Ishikawa (cell line): ENCODE data around the gene GCN1.

Experiments used
- CEBPB ChIP-seq: IDR thresholded peaks from 2 replicates; pipeline ENCODE4 v1.6.1; 2012
- EGR1 ChIP-seq: IDR thresholded peaks from 2 replicates; pipeline ENCODE4 v1.6.1; 2012
- EP300 ChIP-seq: IDR thresholded peaks from 2 replicates; pipeline ENCODE4 v1.6.1; 2012; ENCODE audit warnings: borderline replicate concordance
- FOXM1 ChIP-seq: IDR thresholded peaks from 2 replicates; pipeline ENCODE4 v1.6.1; 2012; ENCODE audit warnings: low read depth, borderline replicate concordance
- MAX ChIP-seq: IDR thresholded peaks from 2 replicates; pipeline ENCODE4 v1.6.1; 2012
- NFIC ChIP-seq: IDR thresholded peaks from 2 replicates; pipeline ENCODE4 v1.6.1; 2012
- RAD21 ChIP-seq: IDR thresholded peaks from 2 replicates; pipeline ENCODE4 v1.6.1; 2012; ENCODE audit warnings: low read depth
- REST ChIP-seq: IDR thresholded peaks from 2 replicates; pipeline ENCODE4 v1.6.1; 2012; ENCODE audit warnings: low read depth, mild to moderate bottlenecking
- TAF1 ChIP-seq: IDR thresholded peaks from 2 replicates; pipeline ENCODE4 v1.6.1; 2012; ENCODE audit warnings: low read depth, mild to moderate bottlenecking
- TCF12 ChIP-seq: IDR thresholded peaks from 2 replicates; pipeline ENCODE4 v1.6.1; 2012; ENCODE audit warnings: low read depth
- TEAD4 ChIP-seq: IDR thresholded peaks from 2 replicates; pipeline ENCODE4 v1.6.1; 2012
- YY1 ChIP-seq: IDR thresholded peaks from 2 replicates; pipeline ENCODE4 v1.6.1; 2012; ENCODE audit warnings: low read depth
- ZBTB7A ChIP-seq: IDR thresholded peaks from 2 replicates; pipeline ENCODE4 v1.6.1; 2012; ENCODE audit warnings: low read depth
- TF ChIP-seq, protein P1 (sequence below): IDR thresholded peaks from 2 replicates; pipeline ENCODE4 v1.6.1; 2012

GCN1 gene

GRCh38 chr12:120094485-120094884, 100.0 kb downstream of the GCN1 start:
- no peak for TF ChIP-seq EP300
- no peak for TF ChIP-seq FOXM1
- TF ChIP-seq TEAD4, result no peak
- no peak for TF ChIP-seq ZBTB7A
- TF ChIP-seq YY1, result no peak
- TF ChIP-seq MAX, result no peak
- TF ChIP-seq CEBPB, result no peak

- TF ChIP-seq NFIC, result peak; percentile 71
- TF ChIP-seq FOXM1, result no peak
These were observed 100.7 kb downstream of the GCN1 start for GRCh38 chr12:120093592-120094355.

DNA sequence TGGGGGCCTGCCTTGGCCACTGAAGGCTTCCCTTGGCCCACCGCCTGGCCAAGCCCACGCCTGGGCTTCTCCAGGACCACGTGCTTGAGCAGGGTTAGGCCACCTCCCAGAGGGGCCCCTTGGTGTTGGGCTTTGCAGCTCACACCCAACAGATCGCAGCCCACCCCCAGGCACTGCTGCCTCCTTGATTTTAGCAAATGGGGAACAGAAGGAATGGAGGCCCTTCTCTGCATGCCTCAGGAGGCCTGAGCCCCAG, 101.3 kb downstream of the GCN1 start:
- no peak for TF ChIP-seq FOXM1
- TF ChIP-seq NFIC, result no peak
- TF ChIP-seq RAD21, result no peak
- TF ChIP-seq, protein P1, sequence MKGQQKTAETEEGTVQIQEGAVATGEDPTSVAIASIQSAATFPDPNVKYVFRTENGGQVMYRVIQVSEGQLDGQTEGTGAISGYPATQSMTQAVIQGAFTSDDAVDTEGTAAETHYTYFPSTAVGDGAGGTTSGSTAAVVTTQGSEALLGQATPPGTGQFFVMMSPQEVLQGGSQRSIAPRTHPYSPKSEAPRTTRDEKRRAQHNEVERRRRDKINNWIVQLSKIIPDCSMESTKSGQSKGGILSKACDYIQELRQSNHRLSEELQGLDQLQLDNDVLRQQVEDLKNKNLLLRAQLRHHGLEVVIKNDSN, result no peak
- TF ChIP-seq TAF1, result no peak
- TF ChIP-seq TEAD4, result no peak
- no peak for TF ChIP-seq YY1

GRCh38 chr12:120092551-120093335, 101.8 kb downstream of the GCN1 start:
- no peak for TF ChIP-seq FOXM1
- TF ChIP-seq RAD21, result no peak
- TF ChIP-seq YY1, result no peak
- TF ChIP-seq REST, result no peak

- TF ChIP-seq RAD21 (no peak), YY1 (no peak), NFIC (peak; percentile 92)
These were observed 103.0 kb downstream of the GCN1 start for GRCh38 chr12:120091371-120092090.

DNA sequence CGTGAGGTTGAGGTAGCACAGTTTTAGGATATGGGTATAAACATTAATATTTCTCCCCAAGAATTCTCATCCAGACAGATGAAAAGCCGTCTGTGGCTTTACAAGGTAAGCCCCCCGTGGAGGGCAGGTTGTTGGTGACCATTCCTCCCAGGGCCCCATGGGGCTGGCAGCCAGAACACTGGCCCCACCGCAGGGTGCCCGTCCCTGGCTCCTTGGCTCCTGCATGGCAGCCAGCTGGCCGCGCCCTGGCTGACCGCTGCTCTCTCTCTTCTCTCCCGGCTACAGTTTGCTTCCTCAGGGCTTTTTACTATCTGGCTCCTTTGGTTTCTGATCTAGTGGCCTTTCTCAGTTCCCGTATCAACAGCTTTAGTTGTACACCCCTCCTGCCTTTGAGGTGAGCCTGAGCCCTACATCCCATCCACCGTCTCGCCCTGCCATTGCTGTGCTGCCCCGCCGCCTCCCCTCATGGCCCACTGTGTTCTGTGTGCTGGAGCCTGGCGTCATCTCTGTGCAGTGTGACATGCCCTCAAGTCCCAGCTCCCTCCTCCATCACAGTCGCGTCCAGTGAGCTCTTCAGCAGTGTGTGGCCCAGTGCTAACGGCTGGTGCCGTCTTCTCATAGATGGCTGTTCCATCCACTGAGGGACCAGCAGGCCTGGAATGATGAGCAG, 103.8 kb downstream of the GCN1 start:
- TF ChIP-seq MAX (no peak), NFIC (no peak), TEAD4 (no peak), RAD21 (no peak), EGR1 (no peak), REST (no peak), YY1 (no peak), TAF1 (no peak), EP300 (no peak), ZBTB7A (no peak), CEBPB (no peak), TCF12 (no peak)
- TF ChIP-seq, protein P1, result no peak
